K562 treated with DMSO at 1 percent for 12 hours (cell line): Measurements from ENCODE around the gene MAGEA11. TPM values are rescaled to one million over a fixed set of nuclear protein-coding genes. Genes with fewer than 3 reads are reported as not detected.

Experiments used
- total RNA-seq: library from RNA; unstranded; fragments of 300-600 nt; gene quantifications from 2 replicates; pipeline ENCODE4 v1.2.3, GENCODE V29; 2022; ENCODE audit not compliant: insufficient read depth

Gene MAGEA11
- total RNA-seq = 0.36 TPM in 1 of 2 replicates, not detected in the other

GRCh38 chrX:149711545-149712236, at the start of gene MAGEA11:
Gene MAGEA11 (plus strand): TSS chrX:149712060. CDS start chrX:149713160, 1,100 bp downstream.

Other genes with a start within 250 kb of the MAGEA11 start
- 9.8 and 36.6 TPM in 2 replicates for gene IDS, start 206.8 kb upstream of the MAGEA11 start, total RNA-seq
- gene EOLA1, start 171.0 kb upstream of the MAGEA11 start, total RNA-seq = 24.3 and 26.9 TPM in 2 replicates
- gene HSFX3, start 162.1 kb upstream of the MAGEA11 start, total RNA-seq = not detected in 2 replicates
- 22.0 and 26.0 TPM in 2 replicates for gene MAGEA9B, start 124.6 kb upstream of the MAGEA11 start, total RNA-seq
- gene HSFX2, start 116.7 kb upstream of the MAGEA11 start, total RNA-seq = 0.72 TPM in 1 of 2 replicates, not detected in the other
- gene TMEM185A, start 80.3 kb upstream of the MAGEA11 start, total RNA-seq = 5.3 and 12.6 TPM in 2 replicates
- not detected in 2 replicates for gene HSFX1, start 62.0 kb downstream of the MAGEA11 start, total RNA-seq
- not detected in 2 replicates for gene MAGEA9, start 69.9 kb downstream of the MAGEA11 start, total RNA-seq
- gene MAGEA8, start 169.1 kb downstream of the MAGEA11 start, total RNA-seq = 2.9 and 4.4 TPM in 2 replicates
- not detected in 2 replicates for gene HSFX4, start 217.5 kb downstream of the MAGEA11 start, total RNA-seq
- 44.9 and 51.9 TPM in 2 replicates for gene EOLA2, start 226.4 kb downstream of the MAGEA11 start, total RNA-seq